Psoas muscle (tissue), 8 donors: ENCODE measurements around the gene TOR4A. TPM values are rescaled to one million over a fixed set of nuclear protein-coding genes. Genes with fewer than 3 reads are reported as not detected.

Experiments
- ATAC-seq, 4 donors: fragments of 200-7000 bp; cut with Tn5 transposase; one replicate each; pipeline ENCODE4 v1.9.1; 2020; ENCODE audit warnings: moderate library complexity in 3 of 4, mild to moderate bottlenecking in 2 of 4
- DNase-seq, 2 donors: peaks; one replicate each; pipeline ENCODE4 v3.0.0-alpha.2; 2020
- H3K27ac ChIP-seq: fragments of 200-600 bp; one replicate; pipeline ENCODE4 v1.8.0; 2022
- H3K27me3 ChIP-seq, 3 donors: fragments of 200-600 bp in 1 of 3; one replicate each; pipeline versions ENCODE4 v1.6.1 to v1.8.0; 2013 to 2022; ENCODE audit warnings: low read length in 2 of 3, mild to moderate bottlenecking in 2 of 3, moderate library complexity in 1 of 3; ENCODE audit not compliant: insufficient read depth in 3 of 3
- H3K36me3 ChIP-seq, 2 donors: fragments of 200-600 bp in 1 of 2; one replicate each; pipeline versions ENCODE4 v1.6.1 to v1.8.0; 2013 to 2022; ENCODE audit warnings: low read depth in 1 of 2, mild to moderate bottlenecking in 1 of 2, moderate library complexity in 1 of 2; ENCODE audit not compliant: insufficient read depth in 1 of 2
- H3K4me1 ChIP-seq: fragments of 200-600 bp; one replicate; pipeline ENCODE4 v1.8.0; 2022
- H3K4me3 ChIP-seq: fragments of 200-600 bp; one replicate; pipeline ENCODE4 v1.8.0; 2022; ENCODE audit warnings: mild to moderate bottlenecking
- H3K9me3 ChIP-seq: fragments of 200-600 bp; one replicate; pipeline ENCODE4 v1.8.0; 2022
- WGBS, 3 donors: extraction: QIAGEN DNeasy Blood & Tissue Kit; methylation state at CpG; one replicate each; pipeline versions ENCODE4 v1.1.6 to v1.1.7; 2013; 5-methylcytosine and 5-hydroxymethylcytosine counted together
- intact Hi-C, 2 donors: fragments of 100-400 bp; cut with DNase I; formaldehyde crosslinking; loops; one replicate each; pipeline versions ENCODE4 v1.11.0 to v1.14.2; 2022
- polyA plus RNA-seq, 3 donors: library from polyadenylated mRNA; stranded (reverse); fragments of 200-250 nt; gene quantifications; one replicate each; pipeline ENCODE4 v1.2.3, GENCODE V29; 2013
- total RNA-seq, 4 donors: library from RNA; stranded (reverse); fragmentation: NEBNext Ultra II Directional in 2 of 4; extraction: Animal tissue kit (Norgen Biotek cat#: 25700) in 2 of 4; gene quantifications; one replicate each; pipeline versions ENCODE4 v1.2.1 to v1.2.4, GENCODE V29; 2021 to 2023
- TF ChIP-seq, protein P1 (sequence below): fragments of 200-600 bp; IDR thresholded peaks from one replicate; pipeline ENCODE4 v1.8.0; 2022; ENCODE audit warnings: antibody characterized with exemption
- donor health status: healthy with polysubstance abuse.
- donor health status: DM: no; HTN: no; CAD: no; lungs with moderate emphysema.
- donor health status: Bipolar disorder and iron deficiency.
- donor health status: healthy.
- donor health status: DM: yes; HTN: yes; CAD: no.
- donor health status: DM: no; HTN: no; CAD: no.
- donor health status: DM: no; HTN: no; CAD: no.
- donor health status: DM: yes; HTN: yes; CAD: no.

The TOR4A gene
- total and polyA plus RNA-seq, 7 donors: 0.77 to 2.3 (median 2.1) TPM

DNA sequence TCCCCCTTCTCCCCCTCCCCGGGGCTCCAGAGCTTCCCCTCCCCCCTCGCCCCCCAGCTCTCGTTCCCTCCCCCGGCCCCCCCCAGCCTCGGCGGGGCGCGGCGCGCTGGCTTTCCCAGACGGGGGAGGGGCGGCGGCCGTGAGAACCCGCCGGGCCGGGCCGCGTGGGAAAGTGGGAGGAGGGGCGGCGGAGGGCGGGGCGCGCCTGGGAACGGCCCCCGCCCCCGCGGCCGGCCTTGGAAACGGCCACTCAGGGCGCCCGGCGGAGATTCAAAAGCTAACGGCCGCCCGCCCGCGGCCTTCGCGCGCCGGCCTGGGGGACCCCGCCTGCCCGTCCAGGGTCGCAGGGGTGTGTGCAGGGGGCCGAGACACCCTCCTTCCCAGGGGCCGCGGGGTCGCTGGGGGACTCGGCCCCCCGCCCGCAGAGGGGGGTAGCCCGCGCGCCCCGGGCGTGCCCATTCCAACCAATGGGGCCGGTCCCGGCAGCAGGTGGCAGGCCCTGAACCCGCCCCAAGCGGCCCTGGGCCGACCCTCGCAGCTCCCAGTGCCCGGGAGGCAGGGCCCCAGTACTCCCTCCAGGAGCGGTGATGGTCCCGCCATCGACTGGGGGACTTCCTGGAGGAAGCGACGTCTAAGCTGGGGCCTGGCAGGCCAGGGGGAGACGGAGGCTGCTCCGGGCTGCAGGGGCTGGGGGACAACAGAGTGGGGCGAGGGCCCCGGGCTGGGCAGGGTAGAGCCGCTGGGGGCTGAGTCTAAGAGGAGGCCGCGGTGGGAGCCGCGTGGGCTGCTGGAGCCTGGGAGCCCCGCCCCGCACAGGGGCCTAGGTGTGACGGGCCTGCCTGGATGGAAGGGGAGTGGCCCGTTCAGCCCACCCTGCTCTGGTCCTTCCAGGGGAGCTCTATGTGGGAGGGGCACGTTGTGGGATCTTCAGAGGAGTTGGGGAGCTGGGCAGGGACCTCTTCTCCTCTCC, 38.8 kb downstream of the TOR4A start:
- H3K9me3 ChIP-seq: no peaks in the 10 kb centered on the region
- H3K4me1 ChIP-seq: peaks cover 9% of the 10 kb centered on the region
- intact Hi-C loops: no loop called here
- 6 to 12% (median 10%) methylated on average over 53 to 81 of the region's 83 CpGs for WGBS, 3 donors
- H3K27me3 ChIP-seq: peaks cover 0 to 31% (median 13%) of the 10 kb centered on the region in 3 donors
- DNase-seq: peak in 1 of 2 donors; percentile 63
- H3K4me3 ChIP-seq: peak overlapping the region; percentile 51
- peak overlapping the region; percentile 14 for H3K27ac ChIP-seq
- no peaks in the 10 kb centered on the region for H3K36me3 ChIP-seq
- TF ChIP-seq, protein P1, sequence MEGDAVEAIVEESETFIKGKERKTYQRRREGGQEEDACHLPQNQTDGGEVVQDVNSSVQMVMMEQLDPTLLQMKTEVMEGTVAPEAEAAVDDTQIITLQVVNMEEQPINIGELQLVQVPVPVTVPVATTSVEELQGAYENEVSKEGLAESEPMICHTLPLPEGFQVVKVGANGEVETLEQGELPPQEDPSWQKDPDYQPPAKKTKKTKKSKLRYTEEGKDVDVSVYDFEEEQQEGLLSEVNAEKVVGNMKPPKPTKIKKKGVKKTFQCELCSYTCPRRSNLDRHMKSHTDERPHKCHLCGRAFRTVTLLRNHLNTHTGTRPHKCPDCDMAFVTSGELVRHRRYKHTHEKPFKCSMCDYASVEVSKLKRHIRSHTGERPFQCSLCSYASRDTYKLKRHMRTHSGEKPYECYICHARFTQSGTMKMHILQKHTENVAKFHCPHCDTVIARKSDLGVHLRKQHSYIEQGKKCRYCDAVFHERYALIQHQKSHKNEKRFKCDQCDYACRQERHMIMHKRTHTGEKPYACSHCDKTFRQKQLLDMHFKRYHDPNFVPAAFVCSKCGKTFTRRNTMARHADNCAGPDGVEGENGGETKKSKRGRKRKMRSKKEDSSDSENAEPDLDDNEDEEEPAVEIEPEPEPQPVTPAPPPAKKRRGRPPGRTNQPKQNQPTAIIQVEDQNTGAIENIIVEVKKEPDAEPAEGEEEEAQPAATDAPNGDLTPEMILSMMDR: no peak
- no peak for ATAC-seq

DNA sequence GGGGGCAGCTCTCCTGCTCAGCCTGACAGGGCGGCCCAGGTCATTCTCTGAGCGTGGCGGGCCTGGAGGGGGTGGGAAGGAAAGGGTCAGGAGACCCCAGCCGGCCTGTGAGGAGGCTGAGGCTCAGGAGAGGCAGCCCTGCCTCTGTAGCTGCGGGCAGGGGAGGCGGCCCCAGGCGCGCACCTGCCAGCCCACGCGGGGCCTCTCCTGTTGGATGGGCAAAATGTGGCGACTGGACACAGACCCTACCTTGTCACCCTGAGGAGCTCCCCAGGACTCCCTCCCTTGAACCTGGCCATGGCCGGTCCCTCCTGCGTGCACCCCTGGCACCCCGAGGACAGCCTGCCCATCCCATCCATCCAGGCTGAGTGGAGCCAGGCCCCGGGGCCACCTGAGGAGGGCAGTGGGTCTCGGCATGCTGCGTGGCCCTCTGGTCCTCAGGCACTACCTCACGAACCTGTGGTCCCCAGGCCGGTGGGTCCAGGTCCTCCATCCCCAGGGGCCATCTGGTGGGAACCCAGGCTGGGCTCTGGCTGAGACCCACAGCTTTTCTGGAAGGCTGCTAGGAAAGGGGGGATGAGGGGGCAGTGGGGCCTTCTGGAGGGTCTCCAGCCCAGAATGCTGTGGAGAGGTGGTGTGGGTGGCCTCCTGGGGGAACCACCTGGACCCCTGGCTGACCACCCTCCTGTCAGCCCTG, 39.6 kb downstream of the TOR4A start:
- TF ChIP-seq, protein P1: no peak
- Histone ChIP-seq H3K36me3 (no peaks in the 10 kb centered on the region), H3K27me3 (peaks cover 0 to 31% (median 13%) of the 10 kb centered on the region in 3 donors), H3K9me3 (no peaks in the 10 kb centered on the region), H3K27ac (peak overlapping the region; percentile 14), H3K4me3 (peak overlapping the region; percentile 51), H3K4me1 (peaks cover 9% of the 10 kb centered on the region)
- intact Hi-C loops: no loop called here
- ATAC-seq (no peak), DNase-seq (peak in 1 of 2 donors; percentile 42)
- WGBS, 3 donors: 89 to 92% (median 90%) methylated on average over 19 of the region's 19 CpGs

DNA sequence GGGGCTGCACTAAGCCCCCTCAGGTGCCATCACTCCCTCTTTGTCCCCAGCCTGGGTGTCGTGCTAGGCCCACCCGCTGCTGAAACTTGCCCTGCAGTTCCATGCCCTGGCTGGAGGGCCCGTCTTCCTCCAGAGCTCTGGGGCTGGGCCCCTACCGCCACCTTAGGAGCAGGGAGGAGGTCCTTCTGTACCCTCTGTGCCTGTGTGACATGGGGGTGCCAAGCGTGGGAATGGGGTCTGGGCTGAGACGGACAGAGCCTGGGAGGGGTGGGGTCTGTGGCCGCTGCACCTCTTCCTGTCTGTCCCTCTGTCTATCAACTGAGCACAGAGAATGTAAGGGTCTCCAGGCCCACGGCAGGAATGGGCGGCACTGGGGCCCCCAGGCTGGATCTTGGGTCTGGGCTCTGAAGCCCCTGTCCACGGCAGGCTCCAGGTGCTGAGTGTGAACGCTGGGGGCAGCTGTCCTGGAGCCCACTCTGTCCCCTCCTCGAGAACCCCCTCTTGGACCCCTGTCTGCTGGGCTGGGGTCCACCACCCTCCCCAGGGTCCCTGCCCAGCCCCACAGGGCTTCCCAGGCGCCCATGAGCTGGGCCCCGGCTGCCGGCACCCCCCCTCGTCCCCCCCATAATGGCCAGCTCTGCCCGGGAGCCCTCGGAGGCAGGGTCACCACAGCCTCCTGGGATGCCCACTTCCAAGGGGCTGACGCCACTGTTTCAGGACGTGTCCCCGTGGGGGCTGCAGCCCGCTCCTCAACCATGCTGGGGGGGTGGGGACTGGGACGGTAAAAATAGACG, 40.4 kb downstream of the TOR4A start:
- intact Hi-C loops: no loop called here
- H3K4me3 ChIP-seq: no peak overlapping the region
- 76 to 79% (median 76%) methylated on average over 22 to 24 of the region's 24 CpGs for WGBS, 3 donors

DNA sequence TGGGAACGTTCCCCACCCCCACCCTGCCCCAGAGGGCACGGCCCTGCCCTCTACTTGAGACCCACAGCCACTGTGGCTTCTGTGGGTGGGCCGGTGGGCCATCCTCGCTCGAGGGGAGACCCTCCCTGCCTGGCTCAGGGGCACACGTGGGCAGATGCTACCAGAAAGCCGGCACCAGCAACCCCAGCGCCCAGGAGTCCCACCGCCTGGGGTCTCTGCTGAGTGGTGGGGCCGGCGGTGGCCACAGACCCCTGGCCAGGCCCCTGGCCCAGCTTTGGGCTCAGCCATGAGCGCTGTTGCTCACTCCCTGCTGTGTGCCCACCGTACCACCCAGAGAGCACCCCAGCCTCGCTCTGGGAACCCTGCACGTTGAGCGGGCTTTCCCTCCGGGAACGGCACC, 41.1 kb downstream of the TOR4A start:
- Histone ChIP-seq H3K36me3 (no peaks in the 10 kb centered on the region), H3K9me3 (no peaks in the 10 kb centered on the region), H3K4me3 (no peak overlapping the region), H3K4me1 (peaks cover 9% of the 10 kb centered on the region), H3K27me3 (peaks cover 0 to 31% (median 13%) of the 10 kb centered on the region in 3 donors), H3K27ac (peak overlapping the region; percentile 72)
- TF ChIP-seq, protein P1: no peak
- intact Hi-C loops: no loop called here
- DNase-seq: no peak
- ATAC-seq: no peak
- 65 to 76% (median 75%) methylated on average over 18 of the region's 18 CpGs for WGBS, 3 donors

More for the DNA sequence above, 40.4 kb downstream of the TOR4A start:
- TF ChIP-seq, protein P1: no peak
- H3K9me3 ChIP-seq: no peaks in the 10 kb centered on the region
- H3K4me1 ChIP-seq: peaks cover 9% of the 10 kb centered on the region
- H3K27ac ChIP-seq: no peak overlapping the region
- H3K36me3 ChIP-seq: no peaks in the 10 kb centered on the region
- H3K27me3 ChIP-seq: peaks cover 0 to 31% (median 13%) of the 10 kb centered on the region in 3 donors
- ATAC-seq: peak in 1 of 4 donors; percentile 5
- peak in 1 of 2 donors; percentile 49 for DNase-seq
